Stimulated activated CD8-positive, alpha-beta memory T cell treated with anti-CD3 and anti-CD28 coated beads, Interleukin-7, amount 100 ng/mL, for 48 hours (primary cell): ENCODE data around the gene IGSF22.
A peak's percentile ranks its signal among the peaks of the same experiment; 100 is the strongest.
"Not testable (repeated sequence)": the region's sequence is repeated elsewhere in the genome, so short reads cannot be mapped to it uniquely, and the experiment has no call there.

ENCODE experiments used
- DNase-seq, 2 donors: peaks; one replicate each; pipeline ENCODE4 v3.0.0-alpha.2; 2020; ENCODE audit warnings: low read depth in 1 of 2; ENCODE audit errors: extremely low read depth in 1 of 2

Gene IGSF22

DNA sequence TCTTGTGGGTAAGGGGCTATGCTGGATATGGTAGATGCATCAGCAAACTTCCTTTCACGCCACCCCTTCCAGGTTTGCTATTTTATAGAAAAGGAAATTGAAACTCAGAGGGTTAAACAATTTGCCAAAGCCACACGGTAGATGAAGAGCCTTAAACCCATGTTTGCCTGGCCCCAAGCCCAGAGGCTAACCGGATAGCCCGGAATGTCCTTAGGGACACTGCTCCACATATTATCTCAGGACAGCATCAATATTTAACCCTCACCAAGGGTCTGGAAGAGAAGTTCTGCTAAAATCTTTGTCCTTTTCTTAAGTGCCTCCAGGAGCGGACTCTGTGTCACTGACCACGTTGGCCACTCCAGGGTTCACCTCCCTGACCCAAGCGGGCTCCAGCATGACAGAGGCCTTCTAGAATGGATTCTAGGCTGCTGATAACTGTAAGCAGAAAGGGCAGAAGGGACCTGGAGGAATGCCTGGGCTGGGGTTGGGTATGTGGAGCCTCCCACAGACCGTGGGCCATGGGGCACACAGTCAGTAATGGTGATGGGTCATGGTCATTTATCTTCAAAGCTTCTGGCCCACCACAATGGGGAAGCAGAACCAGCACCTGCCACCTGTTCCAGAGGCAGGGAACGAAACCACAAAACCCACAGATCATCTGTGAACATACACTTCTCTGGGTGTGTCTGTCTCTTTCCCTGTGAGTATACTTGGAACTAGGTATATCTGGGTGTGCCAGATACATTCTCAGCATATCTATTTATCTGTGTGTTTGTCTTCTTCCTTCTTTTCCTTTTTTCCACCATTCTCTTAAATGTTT, 32.8 kb downstream of the IGSF22 start:
- DNase-seq, result no peak

DNA sequence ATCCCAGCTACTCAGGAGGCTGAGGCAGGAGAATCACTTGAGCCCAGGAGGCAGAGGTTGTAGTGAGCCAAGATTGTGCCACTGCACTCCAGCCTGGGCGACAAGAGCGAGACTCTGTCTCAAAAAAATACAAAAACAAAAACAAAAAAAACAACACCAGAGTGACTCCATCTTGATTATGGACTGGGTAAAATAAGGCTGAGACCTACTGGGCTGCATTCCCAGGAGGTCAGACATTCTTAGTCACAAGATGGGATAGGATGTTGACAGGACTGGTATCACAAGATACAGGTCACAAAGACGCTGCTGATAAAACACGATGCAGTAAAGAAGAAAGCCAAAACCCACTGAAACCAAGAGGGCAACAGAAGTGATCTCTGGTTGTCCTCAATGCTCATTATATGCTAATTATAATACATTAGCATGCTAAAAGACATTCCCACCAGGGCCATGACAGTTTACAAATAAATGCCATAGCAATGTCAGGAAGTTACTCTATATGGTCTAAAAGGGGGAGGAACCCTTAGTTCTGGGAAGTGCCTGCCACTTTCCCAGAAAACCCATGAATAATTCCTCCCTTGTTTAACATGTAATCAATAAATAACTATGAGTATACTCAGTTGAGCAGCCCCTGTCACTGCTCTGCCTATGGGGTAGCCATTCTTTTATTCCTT, 34.4 kb downstream of the IGSF22 start:
- DNase-seq, result not testable (repeated sequence)

DNA sequence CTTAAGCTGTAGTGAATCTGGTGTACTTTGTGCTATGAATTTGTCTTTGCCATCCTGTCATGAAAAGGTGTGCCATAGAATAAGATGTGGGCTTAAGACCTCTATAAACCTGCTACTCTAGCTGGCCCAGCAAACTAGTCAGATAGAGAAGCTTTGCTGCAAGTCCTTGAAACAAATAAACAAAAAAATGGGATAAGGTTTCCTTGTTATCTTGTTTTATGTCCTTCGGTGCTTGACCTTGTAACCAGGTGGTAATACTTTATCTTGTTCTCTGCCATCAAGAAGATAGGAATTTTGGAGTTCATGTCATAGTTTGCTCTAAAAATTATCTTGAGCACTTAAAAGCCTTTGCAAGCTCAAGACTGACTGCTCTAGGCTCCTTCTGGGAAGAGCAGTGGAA, 41.7 kb downstream of the IGSF22 start:
- no peak for DNase-seq

DNA sequence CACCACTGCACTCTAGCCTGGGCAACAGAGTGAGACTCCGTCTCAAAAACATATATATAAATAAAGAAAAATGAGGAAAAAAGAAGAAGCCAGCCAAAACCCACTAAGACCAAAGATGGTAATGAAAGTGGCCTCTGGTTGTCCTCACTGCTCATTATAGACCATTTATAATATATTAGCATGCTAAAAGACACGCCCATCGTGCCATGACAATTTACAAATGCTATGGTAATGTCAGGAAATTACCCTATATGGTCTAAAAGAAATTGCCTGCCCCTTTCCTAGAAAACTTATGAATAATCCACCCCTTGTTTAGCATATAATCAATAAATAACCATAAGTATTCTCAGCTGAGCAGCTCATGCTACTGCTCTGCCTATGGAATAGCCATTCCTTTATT, 43.5 kb downstream of the IGSF22 start:
- no peak for DNase-seq

DNA sequence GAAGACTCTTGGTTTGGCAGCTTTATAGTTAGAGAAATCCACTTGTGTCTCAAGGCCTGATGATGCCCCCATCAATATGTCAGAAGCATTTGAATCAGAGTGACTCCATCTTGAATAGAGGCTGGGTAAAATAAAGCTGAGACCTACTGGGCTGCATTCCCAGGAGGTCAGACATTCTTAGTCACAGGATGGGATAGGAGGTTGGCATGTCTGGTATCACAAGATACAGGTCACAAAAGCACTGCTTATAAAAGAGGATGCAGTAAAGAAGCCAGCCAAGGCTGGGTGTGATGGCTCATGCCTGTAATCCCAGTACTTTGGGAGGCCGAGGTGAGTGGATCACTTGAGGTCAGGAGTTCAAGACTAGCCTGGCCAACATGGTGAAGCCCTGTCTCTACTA, 44.0 kb downstream of the IGSF22 start:
- DNase-seq, result not testable (repeated sequence)

DNA sequence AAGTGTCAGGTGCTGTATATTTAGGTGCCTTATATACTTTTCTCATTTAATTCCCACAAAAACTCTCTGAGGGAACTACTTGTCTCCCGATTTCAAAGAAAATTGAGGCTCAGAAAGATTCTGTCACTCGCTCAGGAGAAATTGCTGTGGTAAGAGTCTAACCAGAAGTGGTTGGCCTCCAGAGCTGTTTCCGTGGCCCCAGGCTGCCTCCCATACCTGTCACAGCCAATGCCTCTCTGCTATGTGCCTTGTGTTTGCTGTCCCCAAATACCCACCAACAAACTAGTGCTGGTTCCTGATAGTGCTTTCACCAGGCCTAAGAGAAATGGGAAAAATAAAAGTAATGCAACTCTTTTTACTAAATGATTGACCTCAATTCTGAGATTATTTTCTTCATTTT, 48.4 kb downstream of the IGSF22 start:
- no peak for DNase-seq

DNA sequence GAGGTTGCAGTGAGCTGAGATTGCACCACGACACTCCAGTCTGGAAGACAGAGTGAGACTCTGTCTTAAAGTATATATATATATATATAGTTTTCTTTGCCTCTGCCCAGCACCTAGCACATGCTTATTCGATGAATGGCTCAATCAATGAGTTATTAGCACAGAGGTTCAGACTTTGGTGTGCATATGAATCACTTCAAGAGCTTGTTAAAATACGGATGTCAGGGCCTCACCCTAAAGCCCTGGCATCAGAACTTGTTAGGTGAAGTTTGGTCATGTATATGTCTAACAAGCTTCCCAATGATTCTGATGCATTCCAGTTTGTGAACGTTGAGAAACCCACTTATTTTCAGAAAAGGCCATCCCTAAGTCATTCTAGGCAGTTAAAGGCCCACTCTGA, 49.2 kb downstream of the IGSF22 start:
- DNase-seq, result no peak

DNA sequence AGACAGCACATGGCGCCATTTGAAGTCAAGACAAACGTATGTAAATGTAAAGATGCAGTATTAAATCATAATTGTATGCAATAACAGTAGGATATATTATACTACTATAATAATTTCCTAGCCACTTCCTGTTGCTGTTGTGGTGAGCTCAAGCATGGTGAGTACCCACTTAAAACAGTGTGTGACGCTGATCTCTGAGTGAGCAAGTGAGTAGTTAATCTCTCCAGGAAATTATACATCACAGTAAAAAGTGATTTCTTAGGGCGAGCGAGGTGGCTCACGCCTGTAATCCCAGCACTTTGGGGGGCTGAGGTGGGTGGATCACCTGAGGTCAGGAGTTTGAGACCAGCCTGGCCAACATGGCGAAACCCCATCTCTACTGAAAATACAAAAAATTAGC, 53.8 kb downstream of the IGSF22 start:
- DNase-seq, result peak in 1 of 2 donors; percentile 22

DNA sequence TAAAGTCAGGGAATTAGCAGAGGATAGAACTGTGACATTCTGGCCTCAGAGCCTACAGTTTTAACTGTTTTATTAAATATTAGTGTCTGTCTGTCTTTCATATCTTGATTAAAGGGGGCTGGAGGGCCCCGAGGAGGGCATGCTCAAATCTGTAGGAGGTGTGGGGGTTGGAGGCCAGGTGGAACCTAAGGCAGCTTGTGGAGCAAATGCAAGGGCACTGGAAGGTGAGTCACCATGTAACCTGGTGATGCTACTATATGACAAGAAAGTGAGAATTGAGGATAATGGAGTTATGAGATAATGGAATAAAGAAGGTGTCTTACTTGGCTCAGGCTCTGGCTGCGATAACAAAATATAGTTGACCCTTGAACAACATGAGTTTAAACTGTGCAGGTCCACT, 54.7 kb downstream of the IGSF22 start:
- no peak for DNase-seq

DNA sequence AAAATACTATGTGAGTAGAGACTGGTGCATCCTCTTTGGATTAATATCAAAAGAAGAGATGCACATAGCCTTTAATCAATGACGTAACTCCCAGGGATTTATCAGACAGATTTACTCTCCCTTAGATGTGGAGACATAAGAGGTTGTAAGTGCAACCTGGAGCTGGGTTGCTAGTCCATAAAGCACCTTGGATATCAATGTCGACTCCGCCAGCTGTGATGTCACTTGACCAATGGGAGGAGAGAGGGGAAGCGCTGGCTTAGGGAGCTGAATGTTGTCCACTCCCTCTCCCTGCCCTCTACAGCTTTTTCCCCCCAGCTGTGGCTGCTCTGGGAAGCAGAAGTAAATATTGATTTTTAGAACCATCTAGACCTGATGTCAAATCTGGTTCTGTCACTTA, 56.3 kb downstream of the IGSF22 start:
- DNase-seq, result no peak

DNA sequence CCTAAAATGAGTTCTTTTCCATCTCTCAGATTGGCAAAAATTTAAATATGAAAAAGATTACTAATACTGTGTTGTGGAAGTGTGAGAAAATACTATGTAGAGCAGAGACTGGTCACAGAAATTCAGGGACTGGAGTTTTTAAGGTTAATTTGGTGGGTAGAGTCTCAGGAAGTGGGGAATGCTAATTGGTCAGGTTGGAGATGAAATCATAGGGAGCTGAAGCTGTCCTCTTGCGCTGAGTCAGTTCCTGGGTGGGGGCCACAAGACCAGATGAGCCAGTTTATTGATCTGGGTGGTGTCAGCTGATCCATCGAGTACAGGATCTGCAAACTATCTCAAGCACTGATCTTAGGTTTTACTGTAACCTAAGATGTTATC, 56.8 kb downstream of the IGSF22 start:
- DNase-seq, result peak in 1 of 2 donors; percentile 18

DNA sequence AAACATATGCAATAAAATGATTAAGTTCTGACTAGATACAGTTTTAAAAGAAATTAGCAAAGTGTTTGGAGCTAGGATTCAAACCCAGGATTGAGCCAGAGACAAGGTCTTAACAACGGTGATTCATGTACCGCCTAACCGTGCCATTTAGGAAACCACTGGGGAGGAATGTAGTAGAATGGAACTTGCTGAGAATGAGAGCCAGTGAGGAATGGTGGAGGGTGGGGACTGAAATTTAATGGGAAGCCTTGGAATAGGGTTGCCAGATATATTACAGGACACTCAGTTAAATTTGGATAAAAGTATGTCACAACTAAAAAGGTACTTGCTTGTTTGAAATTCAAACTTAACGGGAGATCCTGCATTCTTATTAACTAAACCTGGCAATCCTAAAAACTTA, 57.9 kb downstream of the IGSF22 start:
- DNase-seq, result no peak

DNA sequence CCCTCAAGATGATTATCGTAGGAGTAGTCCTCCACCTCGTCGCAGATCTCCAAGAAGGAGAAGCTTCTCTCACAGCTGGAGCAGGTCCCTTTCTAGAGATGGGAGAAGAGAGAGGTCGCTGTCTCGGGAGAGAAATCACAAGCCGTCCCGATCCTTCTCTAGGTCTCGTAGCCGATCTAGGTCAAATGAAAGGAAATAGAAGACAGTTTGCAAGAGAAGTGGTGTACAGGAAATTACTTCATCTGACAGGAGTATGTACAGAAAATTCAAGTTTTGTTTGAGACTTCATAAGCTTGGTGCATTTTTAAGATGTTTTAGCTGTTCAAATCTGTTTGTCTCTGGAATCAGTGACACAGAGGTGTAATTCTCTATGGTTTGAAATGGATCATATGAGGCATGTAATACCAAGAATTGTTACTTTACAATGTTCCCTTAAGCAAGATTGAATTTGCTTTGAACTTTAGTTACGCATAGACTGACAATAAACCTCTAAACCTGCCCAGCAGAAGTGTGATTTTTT, 60.6 kb downstream of the IGSF22 start:
- DNase-seq, result not testable (repeated sequence)

DNA sequence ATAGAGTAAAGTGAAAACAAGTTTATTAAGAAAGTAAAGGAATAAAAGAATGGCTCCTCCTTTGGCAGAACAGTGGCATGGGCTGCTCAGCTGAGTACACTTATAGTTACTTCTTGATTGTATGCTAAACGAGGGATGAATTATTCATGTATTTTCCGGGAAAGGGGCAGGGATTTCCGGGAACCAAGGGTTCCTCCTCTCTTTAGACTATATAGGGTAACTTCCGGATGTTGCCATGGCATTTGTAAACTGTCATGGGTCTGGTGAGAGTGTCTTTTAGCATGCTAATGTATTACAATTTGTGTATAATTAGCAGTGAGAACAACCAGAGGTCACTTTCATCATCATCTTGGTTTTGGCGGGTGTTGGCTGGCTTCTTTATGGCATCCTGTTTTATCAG, 68.3 kb downstream of the IGSF22 start:
- no peak for DNase-seq
